ENCODE results near the gene OR6N1.

DNA sequence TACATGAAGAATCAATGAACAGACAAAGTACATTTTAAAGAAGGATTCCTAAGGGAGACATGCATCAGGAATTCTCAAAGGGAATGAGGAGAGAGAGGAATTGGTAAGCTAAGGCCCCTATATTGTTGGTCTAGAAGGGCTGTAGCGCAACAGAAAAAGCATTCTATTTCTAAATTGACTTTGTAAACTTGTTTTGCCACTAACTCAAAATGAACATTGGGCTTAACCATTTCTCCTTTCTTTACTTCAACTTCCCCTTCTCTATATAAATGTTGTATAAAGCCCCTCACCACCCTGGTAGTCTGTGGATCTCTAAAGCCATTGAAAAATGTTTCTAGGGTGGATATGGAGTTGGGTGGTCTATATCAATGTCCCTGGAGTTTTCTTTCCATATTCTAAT lies 29.4 kb upstream of the OR6N1 start:
- TF ChIP-seq TAF1 (IDR thresholded peaks at IDR 0.05; ENCODE audit: borderline replicate concordance, low read depth, low read length) (no peak), POLR2AphosphoS5 (IDR thresholded peaks at IDR 0.05; ENCODE audit: low read depth, low read length) (no peak)

All from GM12892 (cell line).